WI38 (cell line): ENCODE measurements around the gene DLGAP5.

Source experiments
- H3K4me3 ChIP-seq: 2 replicates; pipeline ENCODE4 v1.5.1; 2011; ENCODE audit warnings: low read depth, mild to moderate bottlenecking, control low read depth, low read length
- CTCF ChIP-seq: IDR thresholded peaks from 2 replicates; pipeline ENCODE4 v1.5.1; 2012; ENCODE audit warnings: low read depth, mild to moderate bottlenecking, control low read depth, low read length

Gene DLGAP5

GRCh38 chr14:55153951-55154350 is 37.4 kb downstream of the DLGAP5 start:
- TF ChIP-seq CTCF: no peak

GRCh38 chr14:55152052-55152753 is 39.2 kb downstream of the DLGAP5 start:
- no peak for TF ChIP-seq CTCF
- H3K4me3 ChIP-seq: no peak overlapping the region; the same call in 1 of the 2 replicates

More at GRCh38 chr14:55153951-55154350, 37.4 kb downstream of the DLGAP5 start:
- H3K4me3 ChIP-seq: no peak overlapping the region

GRCh38 chr14:55151601-55152000 is 39.8 kb downstream of the DLGAP5 start:
- no peak for TF ChIP-seq CTCF
- no peak overlapping the region for H3K4me3 ChIP-seq

- TF ChIP-seq CTCF: no peak
- H3K4me3 ChIP-seq: no peak overlapping the region
Measured at GRCh38 chr14:55146425-55146824, 45.0 kb downstream of the DLGAP5 start.

- H3K4me3 ChIP-seq: no peak overlapping the region
- no peak for TF ChIP-seq CTCF
Measured at GRCh38 chr14:55142466-55142865, 48.9 kb downstream of the DLGAP5 start.

GRCh38 chr14:55141825-55142224 is 49.6 kb downstream of the DLGAP5 start:
- H3K4me3 ChIP-seq: no peak overlapping the region
- TF ChIP-seq CTCF: no peak

- TF ChIP-seq CTCF: no peak
- H3K4me3 ChIP-seq: no peak overlapping the region
Measured at GRCh38 chr14:55139696-55140509, 51.5 kb downstream of the DLGAP5 start.
